ENCODE results near the gene QRFP.

- TF ChIP-seq CTCF (IDR thresholded peaks at IDR 0.05), result no peak
- TF ChIP-seq POLR2A (IDR thresholded peaks at IDR 0.05), result no peak
Observed at GRCh38 chr9:130880599-130881220, 15.9 kb downstream of the QRFP start.
